Mucosa of rectum (tissue), 2 donors: Measurements from ENCODE around the gene USH1G.
"Not testable (repeated sequence)": the region's sequence is repeated elsewhere in the genome, so short reads cannot be mapped to it uniquely, and the experiment has no call there.

Source experiments
- H3K27ac ChIP-seq, 2 donors: one replicate each; pipeline ENCODE4 v1.7.0; 2013; ENCODE audit warnings: inconsistent platforms in 2 of 2, low read depth in 2 of 2, low read length in 2 of 2
- H3K27me3 ChIP-seq, 2 donors: one replicate each; pipeline ENCODE4 v1.7.0; 2013; ENCODE audit warnings: low read length in 2 of 2; ENCODE audit not compliant: control insufficient read depth in 2 of 2, insufficient read depth in 2 of 2
- H3K36me3 ChIP-seq, 2 donors: one replicate each; pipeline ENCODE4 v1.7.0; 2013; ENCODE audit warnings: low read length in 2 of 2; ENCODE audit not compliant: control insufficient read depth in 2 of 2, insufficient read depth in 2 of 2
- H3K4me1 ChIP-seq, 2 donors: one replicate each; pipeline ENCODE4 v1.7.0; 2013; ENCODE audit warnings: low read length in 2 of 2, mild to moderate bottlenecking in 1 of 2; ENCODE audit not compliant: control insufficient read depth in 2 of 2, insufficient read depth in 2 of 2
- H3K4me3 ChIP-seq, 2 donors: one replicate each; pipeline ENCODE4 v1.7.0; 2013; ENCODE audit warnings: low read length in 2 of 2
- H3K9ac ChIP-seq, 2 donors: one replicate each; pipeline ENCODE4 v1.7.0; 2013; ENCODE audit warnings: low read length in 2 of 2, low read depth in 1 of 2, mild to moderate bottlenecking in 1 of 2
- H3K9me3 ChIP-seq, 2 donors: one replicate each; pipeline ENCODE4 v1.7.0; 2013; ENCODE audit warnings: low read length in 2 of 2; ENCODE audit not compliant: control insufficient read depth in 2 of 2
- donor health status: healthy.
- donor health status: Normal muscosa, but diverticular disease.

The USH1G gene

DNA sequence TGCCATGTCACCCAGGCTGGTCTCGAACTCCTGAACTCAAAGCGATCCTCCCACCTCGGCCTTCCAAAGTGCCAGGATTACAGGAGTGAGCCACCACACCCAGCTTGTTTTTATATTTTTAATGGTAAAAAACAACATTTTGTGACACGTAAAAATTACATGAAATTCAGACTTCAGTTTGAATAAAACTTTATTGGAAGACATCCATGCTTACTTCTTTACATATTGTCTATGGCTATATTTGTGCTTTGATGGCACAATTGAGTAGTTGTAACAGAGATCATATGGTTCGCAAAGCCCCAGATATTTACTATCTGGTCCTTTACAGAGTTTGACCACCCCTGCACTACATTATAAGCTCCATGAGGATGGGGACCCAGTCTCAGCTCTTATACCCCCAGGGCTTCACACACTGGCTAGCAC is 48.4 kb downstream of the USH1G start:
- H3K9me3 ChIP-seq = no peaks in the 10 kb centered on the region
- no peak overlapping the region for H3K27ac ChIP-seq
- H3K36me3 ChIP-seq = no peaks in the 10 kb centered on the region

DNA sequence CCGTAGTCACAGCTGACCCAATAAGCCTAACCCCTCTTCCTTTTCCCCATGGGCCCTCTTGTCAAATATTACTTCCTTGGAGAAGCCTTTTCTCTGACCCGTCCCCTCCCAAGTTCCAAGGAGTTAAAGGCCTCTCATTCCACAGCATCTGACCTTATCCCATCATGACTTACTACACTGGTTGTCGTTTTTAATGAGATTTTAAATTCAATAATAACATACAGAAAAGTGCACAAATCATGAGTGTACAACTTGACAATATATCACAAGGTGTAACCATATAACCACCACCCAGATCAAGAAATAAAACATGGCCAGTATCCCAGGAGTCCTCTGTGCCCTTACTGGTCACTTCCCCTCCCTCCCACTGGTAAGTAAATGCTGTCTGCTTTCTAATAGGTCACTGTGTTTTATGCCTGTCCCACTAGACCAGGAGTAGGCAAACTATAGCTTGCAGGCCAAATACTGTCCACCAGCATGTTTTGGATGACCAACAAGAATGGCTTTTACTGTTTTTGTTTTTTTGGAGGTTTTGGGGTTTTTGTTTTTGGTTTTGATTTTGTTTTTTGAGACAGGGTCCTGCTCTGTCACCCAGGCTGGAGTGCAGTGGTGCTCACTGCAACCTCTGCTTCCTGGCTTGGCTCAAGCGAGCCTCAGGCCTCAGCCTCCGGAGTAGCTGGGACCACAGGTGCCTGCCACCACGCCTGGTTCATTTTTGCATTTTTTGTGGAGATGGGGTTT is 49.0 kb downstream of the USH1G start:
- Histone ChIP-seq H3K4me3 (peak overlapping the region; percentile 88 to 90), H3K27me3 (no peaks in the 10 kb centered on the region), H3K9me3 (no peaks in the 10 kb centered on the region), H3K9ac (peak overlapping the region; percentile 95 to 98), H3K4me1 (peaks cover 19 to 22% of the 10 kb centered on the region in 2 donors), H3K27ac (peak overlapping the region; percentile 88 to 89), H3K36me3 (no peaks in the 10 kb centered on the region)

More for the DNA sequence above, 48.4 kb downstream of the USH1G start:
- no peaks in the 10 kb centered on the region for H3K27me3 ChIP-seq
- no peak overlapping the region for H3K9ac ChIP-seq
- no peak overlapping the region for H3K4me3 ChIP-seq
- peaks cover 19 to 22% of the 10 kb centered on the region in 2 donors for H3K4me1 ChIP-seq

DNA sequence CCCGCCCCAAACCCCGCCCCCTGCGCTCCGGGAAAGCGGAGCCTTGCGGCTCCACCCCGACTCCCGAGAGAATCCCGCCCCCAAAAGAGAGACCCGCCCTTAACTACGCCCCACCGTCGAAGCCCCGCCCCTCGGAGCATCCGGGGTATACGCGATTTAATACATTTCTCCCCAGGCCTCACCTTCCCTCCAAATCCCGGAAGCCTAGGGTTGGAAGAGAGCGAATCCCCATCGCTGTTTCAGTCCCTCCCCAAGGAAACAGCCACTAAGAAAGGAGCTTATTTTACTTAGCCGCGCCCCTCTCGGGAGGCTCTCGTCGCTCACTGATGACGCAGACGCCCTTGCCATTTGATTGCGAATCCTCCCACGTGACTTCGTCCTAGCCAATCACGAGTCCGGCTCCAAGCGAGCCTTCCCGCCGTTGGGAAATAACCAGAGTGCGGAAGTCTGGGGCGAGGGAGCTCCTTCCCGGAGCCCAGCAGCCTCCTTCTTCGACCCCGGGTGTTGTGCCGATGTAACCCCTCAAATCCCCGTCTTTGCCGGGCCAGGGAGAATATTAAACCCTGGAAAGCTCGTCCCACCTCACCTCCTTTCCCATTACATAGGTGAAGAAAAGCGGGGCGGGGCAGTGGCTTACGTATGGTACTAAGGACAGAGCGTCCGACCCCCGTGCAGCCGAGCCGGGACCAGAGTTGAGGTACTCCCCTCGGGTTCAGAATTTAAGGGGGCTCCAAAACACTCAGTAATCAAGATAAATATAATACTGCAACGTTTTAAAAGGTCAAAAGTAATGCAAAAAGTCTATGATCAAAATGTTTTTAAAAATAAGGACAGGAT is 49.8 kb downstream of the USH1G start:
- Histone ChIP-seq H3K4me3 (peak overlapping the region; percentile 88 to 90), H3K27me3 (no peaks in the 10 kb centered on the region), H3K27ac (peak overlapping the region; percentile 88 to 89)

DNA sequence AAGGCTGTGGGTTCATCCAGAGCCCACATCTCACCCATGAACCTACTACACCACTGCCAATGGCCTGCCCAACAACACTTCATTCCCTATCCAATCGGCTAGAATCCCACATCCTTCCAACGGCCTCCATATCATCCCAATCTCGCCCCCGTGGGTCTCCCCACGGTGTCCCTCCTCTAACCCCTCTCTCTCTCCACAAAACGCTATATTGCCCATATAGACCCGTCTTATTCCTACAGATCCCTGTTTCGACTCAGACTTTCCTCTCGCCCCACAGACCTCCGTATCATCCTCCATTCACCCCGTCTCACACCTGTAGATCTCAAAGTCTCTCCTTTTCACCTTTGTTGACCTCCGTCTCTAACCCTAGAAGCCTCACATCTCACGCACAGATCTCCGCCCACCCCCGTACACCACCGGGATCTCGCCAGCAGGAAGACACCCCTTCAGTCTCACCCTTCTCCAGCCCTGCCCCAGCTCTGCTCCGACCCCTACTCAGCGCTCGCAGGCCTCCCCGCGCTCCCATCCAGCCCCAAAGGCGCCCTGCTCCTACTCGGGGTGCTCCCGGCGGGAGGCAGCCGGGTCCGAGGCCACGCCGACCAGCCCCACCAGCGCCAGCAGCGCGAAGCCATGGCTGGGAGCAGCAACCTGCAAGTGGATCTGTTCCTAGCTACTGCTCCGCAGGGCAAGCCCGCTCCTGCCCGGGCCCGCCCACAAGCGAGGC is 50.6 kb downstream of the USH1G start, which contains the start of gene FDXR:
Gene FDXR (minus strand): TSS at position 682 of the 724 bp plus-strand sequence. CDS start 50 bp downstream, at position 632.
- H3K9me3 ChIP-seq = no peaks in the 10 kb centered on the region
- H3K36me3 ChIP-seq = no peaks in the 10 kb centered on the region
- H3K4me3 ChIP-seq = peak within 1 kb of the TSS; percentile 88 to 90
- peak within 1 kb of the TSS; percentile 95 to 98 for H3K9ac ChIP-seq
- peak within 1 kb of the TSS; percentile 88 to 89 for H3K27ac ChIP-seq
- no peaks in the 10 kb centered on the region for H3K27me3 ChIP-seq
- peaks cover 10 to 11% of the 10 kb centered on the region in 2 donors for H3K4me1 ChIP-seq

More for the DNA sequence above, 49.8 kb downstream of the USH1G start:
- Histone ChIP-seq H3K9me3 (no peaks in the 10 kb centered on the region), H3K9ac (peak overlapping the region; percentile 95 to 98), H3K4me1 (peaks cover 15 to 17% of the 10 kb centered on the region in 2 donors), H3K36me3 (no peaks in the 10 kb centered on the region)

DNA sequence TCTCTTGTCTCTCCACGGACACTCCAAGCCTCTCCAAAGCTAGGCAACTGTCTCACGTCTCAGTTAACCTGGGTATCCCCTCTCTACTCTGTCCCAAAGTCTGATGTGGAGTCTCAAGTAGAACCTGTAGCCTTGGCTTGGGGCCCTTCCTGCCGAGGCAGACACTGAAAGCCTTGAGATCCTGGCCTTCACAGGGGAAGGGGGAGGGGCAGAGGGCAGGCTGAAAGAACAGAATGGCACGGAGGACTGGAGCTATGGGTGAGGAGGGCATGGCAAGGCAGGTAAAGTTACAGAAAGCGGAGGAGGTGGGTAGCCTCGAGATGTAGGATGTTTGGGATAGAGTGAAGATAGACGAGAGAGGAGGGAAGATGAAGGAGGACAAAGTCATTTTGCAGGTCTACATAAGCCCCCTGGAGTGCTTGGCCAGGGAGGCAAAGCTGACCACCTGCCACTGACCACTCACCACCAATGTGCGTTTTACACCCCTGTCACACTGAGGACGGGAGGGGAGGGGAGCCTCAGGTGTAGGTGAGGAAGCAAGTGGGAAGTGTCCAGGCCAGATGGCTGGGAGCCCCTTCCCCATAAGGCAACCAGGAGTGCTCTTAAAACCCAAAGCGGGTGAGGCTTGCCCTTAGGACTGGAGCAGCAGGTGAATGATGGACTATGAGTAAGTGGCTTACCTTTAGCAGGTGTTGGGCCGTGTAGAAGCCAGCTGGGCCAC is 51.5 kb downstream of the USH1G start:
- peaks cover 10 to 11% of the 10 kb centered on the region in 2 donors for H3K4me1 ChIP-seq
- no peaks in the 10 kb centered on the region for H3K27me3 ChIP-seq
- H3K4me3 ChIP-seq = no peak overlapping the region
- H3K9me3 ChIP-seq = no peaks in the 10 kb centered on the region
- H3K27ac ChIP-seq = no peak overlapping the region
- no peaks in the 10 kb centered on the region for H3K36me3 ChIP-seq
- no peak overlapping the region for H3K9ac ChIP-seq

DNA sequence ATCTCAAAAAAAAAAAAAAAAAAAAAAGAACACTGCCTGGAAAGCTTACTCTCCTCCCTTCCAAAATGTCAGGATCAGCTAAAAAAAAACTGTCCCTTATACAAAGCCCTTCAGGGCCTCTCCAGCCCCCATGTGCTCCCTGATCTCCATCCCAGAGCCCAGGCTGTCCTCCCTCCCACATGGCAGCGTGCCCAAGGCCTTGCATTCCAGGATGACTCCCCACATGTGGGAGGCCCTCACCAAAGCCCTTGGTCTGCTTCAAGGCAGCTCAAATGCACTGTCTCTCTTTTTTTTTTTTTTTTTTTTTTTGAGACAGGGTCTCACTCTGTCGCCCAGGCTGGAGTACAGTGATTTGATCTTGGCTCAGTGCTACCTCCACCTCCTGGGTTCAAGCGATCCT is 52.5 kb downstream of the USH1G start:
- no peak overlapping the region for H3K4me3 ChIP-seq
- peaks cover 10 to 11% of the 10 kb centered on the region in 2 donors for H3K4me1 ChIP-seq
- H3K9me3 ChIP-seq = no peaks in the 10 kb centered on the region
- no peaks in the 10 kb centered on the region for H3K27me3 ChIP-seq
- H3K9ac ChIP-seq = no peak overlapping the region
- H3K27ac ChIP-seq = no peak overlapping the region
- H3K36me3 ChIP-seq = no peaks in the 10 kb centered on the region

DNA sequence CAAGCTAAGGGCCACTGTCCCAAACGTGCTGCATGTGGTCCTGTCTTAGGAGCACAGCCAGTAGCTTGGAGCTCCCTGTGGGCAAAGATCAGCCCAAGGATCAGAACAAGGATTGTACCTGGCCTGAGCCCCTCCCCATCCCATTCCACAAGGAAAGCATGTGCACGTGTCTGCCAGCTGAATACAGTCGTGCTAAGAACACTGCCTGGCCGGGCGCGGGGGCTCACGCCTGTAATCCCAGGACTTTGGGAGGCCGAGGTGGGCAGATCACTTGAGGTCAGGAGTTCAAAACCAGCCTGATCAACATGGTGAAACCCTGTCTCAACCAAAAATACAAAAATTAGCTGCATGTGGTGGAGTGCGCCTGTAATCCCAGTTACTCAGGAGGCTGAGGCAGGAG is 53.0 kb downstream of the USH1G start:
- H3K4me1 ChIP-seq = peaks cover 10 to 11% of the 10 kb centered on the region in 2 donors
- not testable (repeated sequence) for H3K36me3 ChIP-seq, H3K4me3 ChIP-seq, H3K9ac ChIP-seq, H3K9me3 ChIP-seq, H3K27ac ChIP-seq, H3K27me3 ChIP-seq

DNA sequence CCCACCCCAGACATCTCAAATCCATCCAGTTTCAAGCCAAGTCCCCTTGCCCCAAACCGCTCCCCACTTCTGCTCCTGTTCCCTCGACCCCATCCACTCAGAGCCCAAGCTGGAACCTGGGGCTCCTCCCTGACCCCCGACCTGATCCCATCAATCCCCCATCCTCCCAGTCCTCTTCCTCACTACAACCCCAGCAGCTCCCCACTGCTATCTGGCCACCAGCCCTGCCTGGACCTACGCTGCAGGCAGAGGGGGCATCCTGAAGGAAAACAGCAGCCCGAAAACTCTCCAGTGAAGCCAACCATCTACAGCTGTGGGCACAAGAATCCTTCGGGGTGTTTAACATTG is 54.2 kb downstream of the USH1G start:
- Histone ChIP-seq H3K4me3 (no peak overlapping the region), H3K9me3 (no peaks in the 10 kb centered on the region), H3K27me3 (no peaks in the 10 kb centered on the region), H3K36me3 (no peaks in the 10 kb centered on the region), H3K9ac (no peak overlapping the region), H3K27ac (no peak overlapping the region), H3K4me1 (peaks cover 8 to 14% of the 10 kb centered on the region in 2 donors)

DNA sequence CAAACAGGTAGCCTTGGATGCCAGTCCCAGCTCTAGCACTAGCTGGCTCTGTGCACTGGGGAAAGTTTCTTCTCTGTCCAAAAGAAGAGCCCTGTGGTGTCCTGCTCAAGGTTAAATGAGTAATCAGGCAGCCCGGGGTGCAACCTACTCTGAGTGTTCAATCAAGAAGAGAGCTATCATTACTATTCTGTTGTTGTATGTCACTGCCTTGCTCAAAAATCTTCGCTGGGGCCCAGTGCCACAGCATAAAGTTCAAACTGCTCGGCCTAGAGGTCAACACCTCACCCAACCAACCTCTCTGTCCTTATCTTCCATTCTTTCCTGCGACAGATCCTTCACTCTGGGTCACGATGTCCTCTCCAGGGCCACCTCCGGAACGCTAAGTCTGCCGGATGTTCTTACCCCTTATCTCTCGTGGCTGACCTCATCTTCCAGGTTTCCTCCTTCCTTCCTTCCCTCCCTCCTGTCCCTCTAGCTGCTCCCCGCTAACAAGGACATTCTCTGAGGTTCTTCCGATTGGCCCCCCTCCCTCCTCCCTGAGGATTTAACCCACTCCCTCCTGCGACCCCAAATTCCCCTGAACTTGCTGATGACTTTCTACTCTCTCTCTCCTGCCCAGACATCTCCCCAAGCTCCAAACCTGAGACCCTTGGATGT is 54.7 kb downstream of the USH1G start:
- H3K4me1 ChIP-seq = peaks cover 7 to 14% of the 10 kb centered on the region in 2 donors
- no peaks in the 10 kb centered on the region for H3K27me3 ChIP-seq
- H3K27ac ChIP-seq = no peak overlapping the region
- no peak overlapping the region for H3K4me3 ChIP-seq
- H3K9ac ChIP-seq = no peak overlapping the region
- no peaks in the 10 kb centered on the region for H3K36me3 ChIP-seq
- no peaks in the 10 kb centered on the region for H3K9me3 ChIP-seq
